Testis (tissue), 3 donors: ENCODE results near the gene COX7B2. TPM values are rescaled to one million over a fixed set of nuclear protein-coding genes. Genes with fewer than 3 reads are reported as not detected.

Experiments used
- DNase-seq: peaks from one replicate; pipeline ENCODE4 v3.0.0-alpha.2; 2019
- H3K27ac ChIP-seq, 2 donors: fragments of 200-600 bp; sonication (generic); one replicate each; pipeline ENCODE4 v1.5.1; 2019
- H3K27me3 ChIP-seq: fragments of 200-600 bp; sonication (generic); one replicate; pipeline ENCODE4 v1.5.1; 2019
- H3K36me3 ChIP-seq: fragments of 200-600 bp; sonication (generic); one replicate; pipeline ENCODE4 v1.5.1; 2017; ENCODE audit warnings: low read depth; ENCODE audit errors: missing control alignments
- H3K4me1 ChIP-seq: fragments of 200-600 bp; sonication (generic); one replicate; pipeline ENCODE4 v1.5.1; 2019
- H3K4me3 ChIP-seq, 2 donors: fragments of 200-600 bp; sonication (generic); one replicate each; pipeline ENCODE4 v1.5.1; 2017 to 2019
- H3K9me3 ChIP-seq: fragments of 200-600 bp; sonication (generic); one replicate; pipeline ENCODE4 v1.5.1; 2017
- POLR2A ChIP-seq: fragments of 450-650 bp; IDR thresholded peaks from one replicate; pipeline ENCODE4 v1.6.1; 2017; ENCODE audit warnings: antibody characterized with exemption, mild to moderate bottlenecking, moderate library complexity
- WGBS, 2 donors: methylation state at CpG; one replicate each; pipeline ENCODE4 v1.1.5; 2018; 5-methylcytosine and 5-hydroxymethylcytosine counted together
- intact Hi-C: fragments of 100-400 bp; cut with DNase I; formaldehyde crosslinking; loops from one replicate; pipeline ENCODE4 v1.15.1; 2023; ENCODE audit warnings: low total_unique reads
- polyA plus RNA-seq: library from polyadenylated mRNA; stranded (reverse); fragments of 350-450 nt; fragmentation: Illumina TruSeq; extraction: RNeasy Lipid Tissue Mini Kit (QIAGEN cat#74804); gene quantifications from one replicate; pipeline ENCODE4 v1.2.3, GENCODE V29; 2014; ENCODE audit warnings: low read depth, low replicate concordance; ENCODE audit not compliant: insufficient read depth
- total RNA-seq, 2 donors: library from RNA; depleted of rRNA; stranded (reverse); fragments of >200 nt; gene quantifications; one replicate each; pipeline ENCODE4 v1.2.3, GENCODE V29; 2016
- TF ChIP-seq, protein P1 (sequence below), 3 experiments: fragments of 450-650 bp in 2 of 3; fragments of 200-600 bp in 1 of 3; sonication (generic) in 1 of 3; IDR thresholded peaks; one replicate each; pipeline ENCODE4 v1.5.1; 2016 to 2019; ENCODE audit warnings: antibody characterized with exemption in 3 of 3, mild to moderate bottlenecking in 2 of 3, moderate library complexity in 1 of 3

Gene COX7B2
- total and polyA plus RNA-seq, 3 donors from 2014 or later: 14.3 to 199 (median 17.0) TPM

DNA sequence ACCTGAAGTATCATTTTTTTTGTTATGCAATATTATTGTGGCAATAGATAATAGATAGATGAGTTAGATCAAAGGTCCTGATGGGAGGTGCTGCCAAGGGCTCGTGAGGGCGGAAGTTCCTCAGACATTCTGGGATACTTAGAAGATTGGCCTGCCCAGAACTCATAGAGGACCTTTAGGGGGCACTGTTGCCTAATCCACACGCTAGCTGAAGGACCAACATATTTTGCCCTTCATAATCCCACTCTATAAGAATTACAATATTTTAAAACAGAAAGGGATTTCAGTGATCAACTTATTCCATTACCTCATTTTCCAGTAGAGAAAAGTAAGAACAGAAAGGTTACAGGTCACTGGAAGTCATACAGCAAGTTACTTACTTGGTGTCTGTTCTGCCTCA is 22.9 kb upstream of the COX7B2 start:
- H3K27ac ChIP-seq: no peak overlapping the region
- H3K4me1 ChIP-seq: no peaks in the 10 kb centered on the region
- no peaks in the 10 kb centered on the region for H3K36me3 ChIP-seq
- no peaks in the 10 kb centered on the region for H3K27me3 ChIP-seq
- no peak overlapping the region for H3K4me3 ChIP-seq
- intact Hi-C loops: no loop called here
- no peaks in the 10 kb centered on the region for H3K9me3 ChIP-seq
- WGBS, 2 donors: 38 to 43% methylated on average over 3 of the region's 3 CpGs
- no peak for TF ChIP-seq POLR2A
- TF ChIP-seq, protein P1, sequence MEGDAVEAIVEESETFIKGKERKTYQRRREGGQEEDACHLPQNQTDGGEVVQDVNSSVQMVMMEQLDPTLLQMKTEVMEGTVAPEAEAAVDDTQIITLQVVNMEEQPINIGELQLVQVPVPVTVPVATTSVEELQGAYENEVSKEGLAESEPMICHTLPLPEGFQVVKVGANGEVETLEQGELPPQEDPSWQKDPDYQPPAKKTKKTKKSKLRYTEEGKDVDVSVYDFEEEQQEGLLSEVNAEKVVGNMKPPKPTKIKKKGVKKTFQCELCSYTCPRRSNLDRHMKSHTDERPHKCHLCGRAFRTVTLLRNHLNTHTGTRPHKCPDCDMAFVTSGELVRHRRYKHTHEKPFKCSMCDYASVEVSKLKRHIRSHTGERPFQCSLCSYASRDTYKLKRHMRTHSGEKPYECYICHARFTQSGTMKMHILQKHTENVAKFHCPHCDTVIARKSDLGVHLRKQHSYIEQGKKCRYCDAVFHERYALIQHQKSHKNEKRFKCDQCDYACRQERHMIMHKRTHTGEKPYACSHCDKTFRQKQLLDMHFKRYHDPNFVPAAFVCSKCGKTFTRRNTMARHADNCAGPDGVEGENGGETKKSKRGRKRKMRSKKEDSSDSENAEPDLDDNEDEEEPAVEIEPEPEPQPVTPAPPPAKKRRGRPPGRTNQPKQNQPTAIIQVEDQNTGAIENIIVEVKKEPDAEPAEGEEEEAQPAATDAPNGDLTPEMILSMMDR (IDR thresholded peaks at IDR 0.05): peak in 1 of 3 experiments; percentile 39
- DNase-seq: peak; percentile 51

DNA sequence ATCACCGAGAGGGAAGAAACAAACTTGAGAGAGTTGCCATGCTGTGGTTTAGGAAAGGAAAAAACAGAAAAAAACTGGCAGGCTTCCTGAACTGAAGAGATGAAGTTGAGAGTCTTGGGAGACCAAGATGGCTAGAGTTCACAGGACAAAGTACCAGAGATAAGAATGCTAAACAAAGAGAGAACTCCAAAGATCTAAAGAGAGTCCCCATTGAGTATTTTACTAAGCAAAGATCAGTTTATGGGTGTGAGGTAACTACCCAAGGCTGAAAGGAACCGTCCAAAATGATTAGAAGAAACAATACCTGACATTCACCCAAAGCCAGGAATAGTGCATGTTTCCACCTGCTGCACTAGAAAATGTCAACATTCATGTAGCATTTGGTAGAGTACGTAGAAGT is 21.8 kb upstream of the COX7B2 start:
- TF ChIP-seq, protein P1 (IDR thresholded peaks at IDR 0.05): no peak
- TF ChIP-seq POLR2A: no peak
- intact Hi-C loops: no loop called here
- DNase-seq: no peak
- Histone ChIP-seq H3K9me3 (no peaks in the 10 kb centered on the region), H3K4me3 (no peak overlapping the region), H3K36me3 (no peaks in the 10 kb centered on the region), H3K27me3 (no peaks in the 10 kb centered on the region), H3K27ac (no peak overlapping the region), H3K4me1 (no peaks in the 10 kb centered on the region)
- WGBS, 2 donors: 73 to 79% methylated on average over 3 of the region's 3 CpGs

DNA sequence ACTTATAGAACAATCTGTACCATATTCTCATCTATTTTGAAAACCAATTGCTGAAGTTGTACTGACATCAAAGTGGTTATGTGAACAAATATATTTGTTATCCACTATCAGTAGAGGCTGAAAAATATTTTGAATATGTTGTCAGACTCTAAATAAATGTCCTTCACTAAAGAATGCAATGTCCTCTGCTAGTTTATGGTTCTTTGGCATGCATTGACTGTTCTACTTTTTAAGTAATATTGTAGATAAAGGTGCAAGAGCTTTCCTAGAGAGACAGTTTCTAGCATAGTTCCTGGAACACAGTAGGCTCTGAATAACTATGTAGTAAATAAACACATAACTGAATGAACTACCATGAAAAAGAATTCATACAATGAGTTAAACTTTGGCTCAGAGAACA is 18.2 kb upstream of the COX7B2 start:
- Histone ChIP-seq H3K4me3 (no peak overlapping the region), H3K27me3 (no peaks in the 10 kb centered on the region), H3K36me3 (no peaks in the 10 kb centered on the region), H3K27ac (no peak overlapping the region), H3K9me3 (no peaks in the 10 kb centered on the region), H3K4me1 (no peaks in the 10 kb centered on the region)
- TF ChIP-seq, protein P1 (IDR thresholded peaks at IDR 0.05): no peak
- TF ChIP-seq POLR2A: no peak
- intact Hi-C loops: no loop called here
- no peak for DNase-seq

DNA sequence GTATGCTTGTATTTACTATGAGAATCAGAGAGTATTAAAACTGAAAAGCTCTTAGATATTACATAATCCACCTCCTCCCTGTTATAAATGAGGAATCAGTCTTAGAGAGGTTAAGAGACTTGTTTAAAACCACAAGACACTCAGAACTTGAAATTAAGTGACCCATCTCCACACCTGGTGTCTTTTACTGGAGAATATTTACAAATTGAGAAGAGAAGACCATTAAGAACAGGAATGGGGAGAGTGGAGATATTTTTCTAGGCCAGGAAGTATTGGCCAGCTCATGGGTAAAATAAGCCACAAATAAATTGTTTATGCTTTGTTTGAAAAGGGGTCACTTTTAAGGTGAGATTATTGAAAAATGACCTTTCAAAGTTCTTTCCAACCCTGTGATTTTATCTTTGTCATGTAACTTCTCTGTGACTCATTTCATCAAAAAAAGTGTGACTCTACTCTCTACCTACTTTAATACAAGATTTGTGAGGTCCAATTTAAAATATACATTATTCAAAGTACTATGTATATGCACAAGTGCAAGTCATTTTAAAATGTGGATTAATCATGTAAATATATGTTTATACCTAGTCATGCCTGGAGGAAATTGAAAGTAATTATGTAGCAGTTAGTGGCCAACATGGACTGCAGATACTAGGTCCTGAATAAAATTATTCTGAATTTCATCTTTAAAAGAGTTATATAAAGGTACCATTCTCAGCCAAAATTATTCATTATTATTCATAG is 15.9 kb upstream of the COX7B2 start:
- Histone ChIP-seq H3K9me3 (no peaks in the 10 kb centered on the region), H3K27me3 (no peaks in the 10 kb centered on the region), H3K4me1 (no peaks in the 10 kb centered on the region), H3K27ac (no peak overlapping the region), H3K36me3 (no peaks in the 10 kb centered on the region), H3K4me3 (no peak overlapping the region)
- intact Hi-C loops: no loop called here
- TF ChIP-seq, protein P1 (IDR thresholded peaks at IDR 0.05): no peak
- no peak for TF ChIP-seq POLR2A
- DNase-seq: no peak

DNA sequence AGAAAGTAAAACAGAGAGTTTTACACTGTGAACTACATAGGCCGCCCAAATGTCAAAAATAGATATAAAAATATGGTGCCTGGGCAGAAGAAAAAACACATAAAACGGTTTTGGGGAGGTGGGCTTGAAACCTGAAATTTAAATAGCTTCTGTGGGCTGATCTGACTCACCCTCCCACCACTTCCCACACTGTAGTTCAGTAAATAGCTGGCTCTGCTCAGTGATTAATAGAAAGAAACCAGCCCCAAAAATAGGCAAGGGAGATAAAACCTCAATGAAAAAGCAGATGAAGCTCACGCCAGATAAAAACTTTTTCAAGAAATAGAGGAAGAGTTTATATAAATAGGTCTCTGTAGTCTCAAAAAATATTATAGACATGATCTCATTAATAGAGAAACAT is 13.2 kb upstream of the COX7B2 start:
- no peaks in the 10 kb centered on the region for H3K4me1 ChIP-seq
- TF ChIP-seq POLR2A: no peak
- TF ChIP-seq, protein P1 (IDR thresholded peaks at IDR 0.05): no peak

More for the DNA sequence above, 13.2 kb upstream of the COX7B2 start:
- H3K27ac ChIP-seq: no peak overlapping the region
- no peak overlapping the region for H3K4me3 ChIP-seq
- H3K9me3 ChIP-seq: no peaks in the 10 kb centered on the region
- 65 to 67% methylated on average over 3 of the region's 3 CpGs for WGBS, 2 donors
- no peaks in the 10 kb centered on the region for H3K36me3 ChIP-seq
- no peak for DNase-seq
- intact Hi-C loops: no loop called here
- H3K27me3 ChIP-seq: no peaks in the 10 kb centered on the region
